Left ventricle myocardium inferior (tissue), 1 donor: ENCODE results near the gene NCKIPSD. TPM values are rescaled to one million over a fixed set of nuclear protein-coding genes. Genes with fewer than 3 reads are reported as not detected.

Experiments used
- DNase-seq: peaks from one replicate; pipeline ENCODE4 v3.0.0-alpha.2; 2020
- H3K27ac ChIP-seq: fragments of 200-600 bp; replicated peaks from 2 replicates; pipeline ENCODE4 v1.8.0; 2021
- H3K27me3 ChIP-seq: fragments of 200-600 bp; 2 replicates; pipeline ENCODE4 v1.8.0; 2021; ENCODE audit warnings: low read depth
- H3K36me3 ChIP-seq: fragments of 200-600 bp; 2 replicates; pipeline ENCODE4 v1.8.0; 2021
- H3K4me1 ChIP-seq: fragments of 200-600 bp; 2 replicates; pipeline ENCODE4 v1.8.0; 2021
- H3K4me3 ChIP-seq: fragments of 200-600 bp; 2 replicates; pipeline ENCODE4 v1.8.0; 2021; ENCODE audit warnings: mild to moderate bottlenecking, moderate library complexity
- H3K9me3 ChIP-seq: fragments of 200-600 bp; replicated peaks from 2 replicates; pipeline ENCODE4 v1.8.0; 2021
- intact Hi-C: fragments of 100-400 bp; cut with micrococcal nuclease; formaldehyde crosslinking; loops from one replicate; pipeline ENCODE4 v1.11.0; 2022
- total RNA-seq: library from RNA; stranded (reverse); fragmentation: NEBNext Ultra II Directional; extraction: Animal tissue kit (Norgen Biotek cat#: 25700); gene quantifications from one replicate; pipeline ENCODE4 v1.2.1, GENCODE V29; 2021
- TF ChIP-seq, protein P1 (sequence below): fragments of 200-600 bp; IDR thresholded peaks from 2 replicates; pipeline ENCODE4 v1.8.0; 2021; ENCODE audit warnings: antibody characterized with exemption, mild to moderate bottlenecking, borderline replicate concordance
- donor health status: DM: no; HTN: yes; CAD: no; lungs with severe emphysema.

NCKIPSD gene
- total RNA-seq, 1 donor from 2014 or later: 17.0 TPM

DNA sequence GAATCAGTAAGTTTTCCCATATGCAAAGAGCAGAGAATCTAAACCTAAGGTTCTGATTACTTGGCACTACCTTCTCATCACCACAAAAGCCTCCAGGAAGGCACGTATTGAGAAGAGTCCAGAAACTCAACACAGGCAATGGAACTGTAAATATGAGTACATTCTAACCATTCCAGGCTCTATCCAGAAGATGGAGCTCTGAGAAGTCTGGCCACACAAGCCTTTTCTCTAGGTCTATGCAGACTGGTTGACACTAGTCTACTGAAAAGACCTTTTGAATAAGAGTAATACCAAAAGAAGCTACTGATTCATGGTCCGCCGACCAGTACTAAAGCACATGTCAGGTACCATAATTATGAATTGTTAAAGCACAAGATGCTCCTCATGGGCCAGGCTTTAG is 12.2 kb upstream of the NCKIPSD start:
- intact Hi-C loops: no loop called here
- TF ChIP-seq, protein P1, sequence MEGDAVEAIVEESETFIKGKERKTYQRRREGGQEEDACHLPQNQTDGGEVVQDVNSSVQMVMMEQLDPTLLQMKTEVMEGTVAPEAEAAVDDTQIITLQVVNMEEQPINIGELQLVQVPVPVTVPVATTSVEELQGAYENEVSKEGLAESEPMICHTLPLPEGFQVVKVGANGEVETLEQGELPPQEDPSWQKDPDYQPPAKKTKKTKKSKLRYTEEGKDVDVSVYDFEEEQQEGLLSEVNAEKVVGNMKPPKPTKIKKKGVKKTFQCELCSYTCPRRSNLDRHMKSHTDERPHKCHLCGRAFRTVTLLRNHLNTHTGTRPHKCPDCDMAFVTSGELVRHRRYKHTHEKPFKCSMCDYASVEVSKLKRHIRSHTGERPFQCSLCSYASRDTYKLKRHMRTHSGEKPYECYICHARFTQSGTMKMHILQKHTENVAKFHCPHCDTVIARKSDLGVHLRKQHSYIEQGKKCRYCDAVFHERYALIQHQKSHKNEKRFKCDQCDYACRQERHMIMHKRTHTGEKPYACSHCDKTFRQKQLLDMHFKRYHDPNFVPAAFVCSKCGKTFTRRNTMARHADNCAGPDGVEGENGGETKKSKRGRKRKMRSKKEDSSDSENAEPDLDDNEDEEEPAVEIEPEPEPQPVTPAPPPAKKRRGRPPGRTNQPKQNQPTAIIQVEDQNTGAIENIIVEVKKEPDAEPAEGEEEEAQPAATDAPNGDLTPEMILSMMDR: no peak
- Histone ChIP-seq H3K4me1 (peaks cover 74% of the 10 kb centered on the region), H3K36me3 (peaks cover 47% of the 10 kb centered on the region), H3K27ac (no peak overlapping the region), H3K9me3 (no peaks in the 10 kb centered on the region), H3K4me3 (no peak overlapping the region), H3K27me3 (no peaks in the 10 kb centered on the region)
- DNase-seq: no peak

DNA sequence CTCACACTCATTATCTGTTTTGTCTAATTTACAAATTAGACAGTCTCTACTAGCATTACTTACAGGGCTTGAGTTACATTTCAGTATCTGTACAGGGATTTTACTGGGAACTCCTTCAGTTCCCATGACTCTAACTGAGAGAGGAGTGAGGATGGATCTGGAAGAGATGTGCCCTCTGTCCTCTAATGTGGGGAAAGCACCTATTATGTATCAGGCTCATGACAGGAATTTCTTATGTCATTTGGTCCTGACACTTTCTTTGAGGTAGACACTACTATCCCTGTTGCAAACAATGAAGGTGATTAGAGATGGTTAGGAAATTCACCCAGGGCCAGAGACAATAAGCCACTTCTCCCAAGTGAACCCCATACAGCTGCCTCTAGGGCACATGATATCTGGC is 10.9 kb upstream of the NCKIPSD start:
- no peaks in the 10 kb centered on the region for H3K27me3 ChIP-seq
- DNase-seq: no peak
- intact Hi-C loops: no loop called here
- H3K4me3 ChIP-seq: no peak overlapping the region
- peaks cover 60% of the 10 kb centered on the region for H3K36me3 ChIP-seq
- peaks cover 67% of the 10 kb centered on the region for H3K4me1 ChIP-seq
- no peaks in the 10 kb centered on the region for H3K9me3 ChIP-seq
- TF ChIP-seq, protein P1: no peak
- peak overlapping the region; percentile 89 for H3K27ac ChIP-seq

DNA sequence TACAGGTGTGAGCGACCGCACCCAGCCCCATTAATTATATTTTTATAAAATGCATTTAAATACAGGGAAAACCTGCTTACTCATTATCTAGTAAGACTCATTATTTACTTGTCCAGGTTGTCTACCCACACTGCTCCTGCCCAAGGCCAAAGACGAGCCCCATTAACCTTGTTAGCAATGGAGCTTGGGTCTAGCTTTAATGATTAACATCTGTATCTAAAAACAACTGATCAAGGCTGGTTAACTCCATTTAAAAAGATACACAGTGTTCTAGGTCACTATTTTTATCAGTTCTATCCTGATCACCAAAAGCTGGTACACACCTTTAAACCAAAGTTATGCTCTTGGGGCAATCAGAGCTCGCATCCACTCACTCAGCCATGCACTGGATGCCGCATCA is 10.4 kb upstream of the NCKIPSD start:
- DNase-seq: no peak
- H3K27me3 ChIP-seq: no peaks in the 10 kb centered on the region
- no peak overlapping the region for H3K4me3 ChIP-seq
- peaks cover 65% of the 10 kb centered on the region for H3K4me1 ChIP-seq
- H3K36me3 ChIP-seq: peaks cover 65% of the 10 kb centered on the region
- TF ChIP-seq, protein P1: no peak
- intact Hi-C loops: no loop called here
- no peaks in the 10 kb centered on the region for H3K9me3 ChIP-seq
- peak overlapping the region; percentile 89 for H3K27ac ChIP-seq

DNA sequence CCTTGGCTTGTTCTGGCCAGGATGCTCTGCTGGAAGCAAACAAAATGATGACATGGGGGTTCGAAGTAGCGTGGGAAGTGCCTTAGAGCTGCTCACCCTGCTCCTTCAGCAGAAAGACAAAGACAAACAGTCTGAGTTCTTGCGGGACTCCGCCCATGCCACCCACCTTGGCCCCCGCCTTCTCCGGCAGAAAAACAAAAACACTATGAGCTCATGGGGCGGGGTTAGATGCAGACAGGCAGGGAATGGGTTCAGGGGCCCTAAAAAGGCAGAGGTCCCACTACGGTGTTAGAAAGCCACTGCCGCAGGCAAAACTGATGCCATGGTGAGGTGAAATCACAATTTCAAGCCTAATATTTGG is 9.7 kb upstream of the NCKIPSD start:
- peaks cover 58% of the 10 kb centered on the region for H3K4me1 ChIP-seq
- intact Hi-C loops: no loop called here
- H3K9me3 ChIP-seq: no peaks in the 10 kb centered on the region
- peak overlapping the region; percentile 89 for H3K27ac ChIP-seq
- TF ChIP-seq, protein P1: no peak
- H3K27me3 ChIP-seq: no peaks in the 10 kb centered on the region
- DNase-seq: peak; percentile 71
- peaks cover 73% of the 10 kb centered on the region for H3K36me3 ChIP-seq
- H3K4me3 ChIP-seq: peak overlapping the region; percentile 67

DNA sequence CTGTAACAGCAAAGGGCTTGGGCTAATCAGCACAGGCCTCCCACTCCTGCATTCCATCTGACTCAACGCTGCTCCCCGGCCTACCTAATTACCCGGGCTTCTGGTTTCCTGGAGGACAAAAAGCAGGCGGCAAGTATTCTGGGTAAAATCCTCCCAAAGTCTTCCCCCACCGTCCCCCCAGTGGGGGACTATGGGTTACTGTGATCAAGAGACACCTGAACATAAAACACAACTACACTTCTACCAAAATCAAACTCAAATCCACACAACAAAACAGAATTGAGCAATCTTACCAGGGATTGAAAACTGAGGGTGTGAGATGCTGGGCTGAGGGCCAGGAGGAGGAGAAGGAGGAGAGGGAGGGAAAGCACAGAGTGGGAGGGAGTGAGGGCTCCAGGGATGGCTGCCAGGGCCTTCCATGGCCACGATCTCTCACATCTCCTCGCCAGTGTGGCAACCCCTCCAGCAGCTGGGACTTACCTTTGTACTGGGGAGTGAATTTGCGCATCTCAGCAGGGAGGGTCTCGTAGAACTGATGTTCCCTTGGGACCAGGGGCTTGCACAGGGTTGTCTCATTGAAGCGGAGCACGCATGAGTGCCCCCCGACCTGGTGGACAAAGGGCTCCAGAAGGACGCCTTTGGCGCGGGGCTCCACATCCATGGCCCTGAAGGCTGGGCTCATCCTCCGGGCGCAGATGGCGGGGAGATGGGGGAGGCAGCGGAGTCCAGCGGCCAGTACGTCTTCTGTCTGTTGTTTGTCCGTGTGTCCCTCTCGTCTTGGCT is 9.1 kb upstream of the NCKIPSD start:
- intact Hi-C loops: no loop called here
- peak; percentile 82 for DNase-seq
- Histone ChIP-seq H3K36me3 (peaks cover 73% of the 10 kb centered on the region), H3K27me3 (no peaks in the 10 kb centered on the region), H3K4me1 (peaks cover 58% of the 10 kb centered on the region), H3K9me3 (no peaks in the 10 kb centered on the region), H3K27ac (peak overlapping the region; percentile 89), H3K4me3 (peak overlapping the region; percentile 67)
- TF ChIP-seq, protein P1: no peak
